GM10847 (cell line): Measurements from ENCODE around the gene CTCF.

Experiments
- POLR2A ChIP-seq: IDR thresholded peaks from 2 replicates; pipeline ENCODE4 v1.6.1; 2011; ENCODE audit not compliant: insufficient read length; ENCODE audit errors: extremely low read depth

The CTCF gene

DNA sequence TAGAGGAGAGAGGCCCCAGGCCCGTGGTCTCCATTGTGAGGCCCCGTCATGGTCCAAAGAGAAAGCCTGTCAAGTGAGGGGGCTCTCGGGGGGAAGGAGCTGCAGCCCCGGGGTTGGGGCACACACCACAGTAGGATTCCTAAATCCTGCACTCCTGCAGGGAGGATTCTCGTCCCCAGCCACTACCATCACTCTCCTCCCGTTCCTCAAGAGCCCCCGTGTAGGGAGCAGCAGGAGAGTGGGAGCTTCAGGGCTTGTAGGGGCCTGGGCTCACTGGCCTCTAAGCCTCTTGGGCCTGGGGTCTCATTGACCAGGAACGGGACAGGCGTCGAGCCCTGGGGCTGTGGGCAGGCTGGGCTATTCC is 105.1 kb downstream of the CTCF start:
- TF ChIP-seq POLR2A, result peak; percentile 8

DNA sequence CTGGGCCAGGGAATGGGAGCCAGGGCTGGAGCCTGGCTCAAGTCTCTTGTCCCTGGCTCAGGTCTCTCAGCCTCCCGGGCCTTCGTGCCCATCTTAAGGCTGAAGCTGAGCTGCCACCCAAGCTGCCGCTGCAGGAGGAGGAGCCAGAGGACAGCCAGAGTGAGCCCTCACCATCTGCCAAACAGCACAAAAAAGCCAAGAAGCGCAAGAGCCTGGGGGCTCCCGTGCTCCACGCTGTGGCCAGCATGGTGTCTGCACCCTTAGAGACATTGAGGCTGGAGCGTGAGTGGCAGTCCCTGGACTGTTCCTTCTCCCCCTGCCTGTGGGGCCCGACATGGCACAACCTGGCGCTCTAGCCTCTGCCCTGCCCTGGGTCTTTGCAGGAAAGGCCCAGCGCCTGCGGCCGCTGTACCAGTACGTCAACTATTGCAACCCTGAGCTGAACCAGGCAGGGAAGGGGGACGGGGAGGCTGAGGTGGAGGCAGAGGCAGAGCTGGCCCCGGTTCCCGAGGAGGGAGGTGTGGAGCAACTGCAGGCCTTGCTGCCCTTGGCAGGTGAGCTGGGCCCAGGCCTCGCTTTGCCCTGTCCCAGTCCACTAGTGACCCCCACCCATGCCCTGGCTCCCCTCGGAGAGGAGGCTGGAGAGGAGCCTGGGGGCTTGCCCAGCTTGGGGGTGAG is 105.6 kb downstream of the CTCF start:
- peak; percentile 19 for TF ChIP-seq POLR2A

- TF ChIP-seq POLR2A, result no peak
Observed at GRCh38 chr16:67668495-67669157, 106.3 kb downstream of the CTCF start.

- no peak for TF ChIP-seq POLR2A
Observed at GRCh38 chr16:67669499-67670101, 107.3 kb downstream of the CTCF start.

DNA sequence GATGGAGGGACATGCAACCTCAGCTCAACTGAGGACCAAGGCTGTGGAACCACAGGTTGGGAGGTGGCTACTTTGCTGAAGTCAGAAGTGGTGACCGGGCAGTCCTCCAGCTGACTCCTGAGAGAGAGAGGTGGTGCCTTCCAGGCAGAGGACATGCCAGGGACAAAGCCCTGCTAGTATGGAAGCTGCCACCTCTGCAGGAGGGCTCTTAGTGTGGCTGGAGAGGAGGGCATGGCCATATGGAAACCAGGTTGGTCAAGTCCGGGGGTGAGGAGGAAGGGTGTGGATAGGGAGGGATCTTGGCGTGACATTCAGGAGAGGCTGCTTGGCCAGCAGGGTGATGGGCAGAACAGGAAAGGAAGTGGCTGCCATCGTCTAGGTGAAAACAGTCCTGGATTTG is 110.0 kb downstream of the CTCF start:
- TF ChIP-seq POLR2A, result no peak

- TF ChIP-seq POLR2A, result no peak
Observed at GRCh38 chr16:67672739-67673662, 110.7 kb downstream of the CTCF start.

- TF ChIP-seq POLR2A, result no peak
Observed at GRCh38 chr16:67673712-67674580, 111.6 kb downstream of the CTCF start.

DNA sequence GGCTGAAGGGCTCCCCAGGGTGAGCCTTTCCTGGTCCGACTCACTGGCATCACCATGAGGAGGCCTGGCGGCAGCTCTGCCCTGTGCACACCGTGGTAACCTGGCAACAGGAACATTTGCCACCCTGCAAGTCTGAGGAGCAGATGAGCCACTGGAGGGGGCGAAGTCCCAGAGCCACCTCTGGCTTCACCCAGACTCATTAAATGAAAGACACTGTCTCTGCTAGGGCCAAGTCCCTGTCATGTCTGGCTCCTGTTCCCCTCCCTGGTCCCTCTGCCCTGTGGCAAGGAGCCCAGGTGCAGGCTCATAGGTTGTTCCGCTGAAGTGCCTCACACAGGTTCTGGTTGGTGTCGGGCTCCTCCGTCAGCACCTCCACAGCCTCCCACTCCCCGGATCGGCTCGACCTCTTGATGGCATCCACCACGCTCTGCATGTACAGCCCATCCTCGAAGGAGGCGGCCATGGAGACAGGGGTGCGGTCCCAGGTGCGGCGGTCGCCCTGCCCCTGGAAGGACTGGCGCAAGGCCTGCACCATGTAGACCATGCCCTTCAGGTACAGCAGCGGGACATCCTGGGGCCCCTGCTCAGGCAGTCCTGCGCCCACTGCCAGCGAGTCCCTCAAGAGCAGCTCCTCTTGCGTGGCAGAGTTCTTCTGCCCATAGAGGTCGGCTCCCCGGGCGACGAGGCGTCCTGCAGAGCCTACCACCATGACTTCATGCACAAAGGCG is 112.7 kb downstream of the CTCF start:
- no peak for TF ChIP-seq POLR2A

GRCh38 chr16:67675579-67675935 is 113.2 kb downstream of the CTCF start:
- no peak for TF ChIP-seq POLR2A

GRCh38 chr16:67675999-67676398 is 113.7 kb downstream of the CTCF start:
- TF ChIP-seq POLR2A, result no peak

- TF ChIP-seq POLR2A, result no peak
Observed at GRCh38 chr16:67676516-67676915, 114.2 kb downstream of the CTCF start.

DNA sequence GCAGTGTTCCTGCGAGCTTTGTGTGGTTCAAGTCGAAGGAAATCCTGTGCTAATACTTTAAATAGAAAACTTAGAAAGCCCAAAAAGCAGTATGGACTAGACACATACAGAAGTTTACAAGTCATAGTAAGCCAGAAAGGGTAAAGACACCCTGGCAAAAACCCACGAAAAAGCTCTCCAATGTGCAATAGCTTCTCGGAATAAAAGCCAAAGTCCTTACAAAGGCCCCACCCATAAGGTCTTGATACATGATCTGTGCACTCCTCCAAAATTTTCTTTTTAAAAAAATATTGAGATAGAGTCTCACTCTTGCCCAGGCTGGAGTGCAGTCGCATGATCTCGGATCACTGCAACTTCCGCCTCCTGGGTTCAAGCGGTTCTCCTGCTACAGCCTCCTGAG is 114.6 kb downstream of the CTCF start:
- no peak for TF ChIP-seq POLR2A

GRCh38 chr16:67677712-67678111 is 115.4 kb downstream of the CTCF start:
- no peak for TF ChIP-seq POLR2A
